ENCODE data around the gene CDKN1C.

CDKN1C gene

GRCh38 chr11:2847561-2847960 lies 38.0 kb downstream of the CDKN1C start:
- no peak for DNase-seq (ENCODE audit: low read depth in 3 of 3)

GRCh38 chr11:2846470-2846869 lies 39.1 kb downstream of the CDKN1C start:
- DNase-seq (ENCODE audit: low read depth in 3 of 3): no peak

GRCh38 chr11:2846056-2846455 lies 39.5 kb downstream of the CDKN1C start:
- no peak for DNase-seq (ENCODE audit: low read depth in 3 of 3)

- DNase-seq (ENCODE audit: low read depth in 3 of 3): no peak
Observed at GRCh38 chr11:2844996-2845395, 40.6 kb downstream of the CDKN1C start.

GRCh38 chr11:2844116-2844842 lies 41.3 kb downstream of the CDKN1C start:
- DNase-seq (ENCODE audit: low read depth in 3 of 3): no peak

- DNase-seq (ENCODE audit: low read depth in 3 of 3): no peak
Observed at GRCh38 chr11:2843551-2843950, 42.0 kb downstream of the CDKN1C start.

GRCh38 chr11:2842876-2843275 lies 42.7 kb downstream of the CDKN1C start:
- no peak for DNase-seq (ENCODE audit: low read depth in 3 of 3)

- DNase-seq (ENCODE audit: low read depth in 3 of 3): no peak
Observed at GRCh38 chr11:2841411-2842190, 44.0 kb downstream of the CDKN1C start.

- DNase-seq (ENCODE audit: low read depth in 3 of 3): no peak
Observed at GRCh38 chr11:2839395-2839943, 46.1 kb downstream of the CDKN1C start.

GRCh38 chr11:2838676-2839294 lies 46.8 kb downstream of the CDKN1C start:
- DNase-seq (ENCODE audit: low read depth in 3 of 3): no peak

- no peak for DNase-seq (ENCODE audit: low read depth in 3 of 3)
Observed at GRCh38 chr11:2838091-2838490, 47.5 kb downstream of the CDKN1C start.

GRCh38 chr11:2837651-2838050 lies 47.9 kb downstream of the CDKN1C start:
- DNase-seq (ENCODE audit: low read depth in 3 of 3): no peak

GRCh38 chr11:2837096-2837601 lies 48.4 kb downstream of the CDKN1C start:
- no peak for DNase-seq (ENCODE audit: low read depth in 3 of 3)

GRCh38 chr11:2836315-2837095 lies 49.1 kb downstream of the CDKN1C start:
- DNase-seq (ENCODE audit: low read depth in 3 of 3): no peak

- no peak for DNase-seq (ENCODE audit: low read depth in 3 of 3)
Observed at GRCh38 chr11:2835751-2836150, 49.8 kb downstream of the CDKN1C start.

GRCh38 chr11:2835296-2835695 lies 50.3 kb downstream of the CDKN1C start:
- DNase-seq (ENCODE audit: low read depth in 3 of 3): no peak

GRCh38 chr11:2834503-2835273 lies 50.9 kb downstream of the CDKN1C start:
- DNase-seq (ENCODE audit: low read depth in 3 of 3): no peak

- no peak for DNase-seq (ENCODE audit: low read depth in 3 of 3)
Observed at GRCh38 chr11:2833716-2834502, 51.7 kb downstream of the CDKN1C start.

All from stimulated activated CD4-positive, alpha-beta T cell treated with anti-CD3 and anti-CD28 coated beads, TNF-alpha, amount 100 ng/mL, for 24 hours (primary cell).